IMR-90 (cell line): Measurements from ENCODE around the gene NSUN5. TPM values are rescaled to one million over a fixed set of nuclear protein-coding genes. Genes with fewer than 3 reads are reported as not detected.
"Not testable (repeated sequence)": the region's sequence is repeated elsewhere in the genome, so short reads cannot be mapped to it uniquely, and the experiment has no call there.

Experiments used
- ATAC-seq: fragments of 200-7000 bp; cut with Tn5 transposase; 2 replicates; pipeline ENCODE4 v1.9.1; 2020; ENCODE audit warnings: low read depth, mild to moderate bottlenecking, moderate library complexity
- BruUV-seq: library from RNA; stranded (reverse); fragments of 400-500 nt; replicated peaks from 2 replicates; lab custom pipeline; 2021; lab: Mats Ljungman, UMichigan
- CTCF ChIA-PET: fragments of 300-600 bp; formaldehyde crosslinking; extraction: SDS; loops from one replicate; lab custom pipeline; 2021; ENCODE audit warnings: antibody characterized with exemption; lab: Yijun Ruan, JAX
- POLR2A ChIA-PET: fragments of 300-600 bp; sonication (Branson Sonifier 250); formaldehyde crosslinking; loops from one replicate; lab custom pipeline; 2022; ENCODE audit warnings: antibody characterized with exemption; ENCODE audit not compliant: unreplicated experiment; lab: Charles Lee
- DNase-seq: peaks from one replicate; pipeline ENCODE4 v3.0.0; 2013
- H2AFZ ChIP-seq: replicated peaks from 2 replicates; pipeline ENCODE3; 2013; ENCODE audit warnings: low read length, mild to moderate bottlenecking; ENCODE audit not compliant: poor library complexity
- H2AK5ac ChIP-seq: 2 replicates; pipeline ENCODE4 v1.6.1; 2013; ENCODE audit warnings: low read depth, low read length, inconsistent platforms
- H2AK9ac ChIP-seq: replicated peaks from 2 replicates; pipeline ENCODE3; 2013; ENCODE audit warnings: mild to moderate bottlenecking, low read depth, low read length, moderate library complexity; ENCODE audit not compliant: poor library complexity
- H2BK120ac ChIP-seq: 2 replicates; pipeline ENCODE4 v1.6.1; 2013; ENCODE audit warnings: low read depth, low read length, inconsistent platforms
- H2BK15ac ChIP-seq: 3 replicates; pipeline ENCODE4 v1.6.1; 2013; ENCODE audit warnings: low read depth, low read length, inconsistent platforms
- H2BK20ac ChIP-seq: 2 replicates; pipeline ENCODE4 v1.6.1; 2013; ENCODE audit warnings: low read depth, mild to moderate bottlenecking, inconsistent platforms, low read length, moderate library complexity
- H2BK5ac ChIP-seq: 2 replicates; pipeline ENCODE4 v1.6.1; 2013; ENCODE audit warnings: mild to moderate bottlenecking, low read depth, low read length, inconsistent platforms; ENCODE audit not compliant: poor library complexity, severe bottlenecking
- H3K14ac ChIP-seq: replicated peaks from 2 replicates; pipeline ENCODE4 v1.6.1; 2013; ENCODE audit warnings: low read depth, low read length, inconsistent platforms
- H3K18ac ChIP-seq: 2 replicates; pipeline ENCODE4 v1.6.1; 2013; ENCODE audit warnings: low read depth, low read length, control low read depth
- H3K23ac ChIP-seq: 2 replicates; pipeline ENCODE4 v1.6.1; 2013; ENCODE audit warnings: low read depth, low read length, inconsistent platforms
- H3K27ac ChIP-seq: 2 replicates; pipeline ENCODE4 v1.5.1; 2013; ENCODE audit warnings: mild to moderate bottlenecking, control low read depth, low read length; ENCODE audit not compliant: insufficient read depth
- H3K27me3 ChIP-seq: 2 replicates; pipeline ENCODE4 v1.6.1; 2013; ENCODE audit warnings: low read length; ENCODE audit not compliant: control insufficient read depth, insufficient read depth
- H3K36me3 ChIP-seq: 2 replicates; pipeline ENCODE4 v1.6.1; 2013; ENCODE audit warnings: low read length, mixed read lengths; ENCODE audit not compliant: control insufficient read depth, insufficient read depth
- H3K4ac ChIP-seq: 2 replicates; pipeline ENCODE4 v1.6.1; 2013; ENCODE audit warnings: low read depth, low read length, inconsistent platforms
- H3K4me1 ChIP-seq: 2 replicates; pipeline ENCODE4 v1.6.1; 2013; ENCODE audit warnings: low read length, mixed read lengths; ENCODE audit not compliant: control insufficient read depth, insufficient read depth
- H3K4me2 ChIP-seq: 2 replicates; pipeline ENCODE4 v1.6.1; 2013; ENCODE audit warnings: low read depth, mild to moderate bottlenecking, control low read depth, low read length, moderate library complexity
- H3K4me3 ChIP-seq: 2 replicates; pipeline ENCODE4 v1.5.1; 2013; ENCODE audit warnings: low read depth, mild to moderate bottlenecking, control low read depth, low read length, moderate library complexity; ENCODE audit not compliant: insufficient read depth
- H3K56ac ChIP-seq: 2 replicates; pipeline ENCODE4 v1.6.1; 2013; ENCODE audit warnings: low read length, inconsistent platforms; ENCODE audit not compliant: insufficient read depth; ENCODE audit errors: extremely low read depth
- H3K79me1 ChIP-seq, 2 experiments: 2 replicates each; pipeline ENCODE4 v1.6.1; 2013; ENCODE audit warnings: low read length in 2 of 2, inconsistent platforms in 1 of 2, low read depth in 1 of 2
- H3K9ac ChIP-seq: 2 replicates; pipeline ENCODE4 v1.6.1; 2013; ENCODE audit warnings: low read depth, low read length, control low read depth
- H3K9me1 ChIP-seq: 2 replicates; pipeline ENCODE4 v1.6.1; 2013; ENCODE audit warnings: low read length, inconsistent platforms; ENCODE audit not compliant: insufficient read depth
- H3K9me3 ChIP-seq: 2 replicates; pipeline ENCODE4 v1.6.1; 2013; ENCODE audit warnings: low read length; ENCODE audit not compliant: control insufficient read depth, insufficient read depth
- H4K20me1 ChIP-seq: 2 replicates; pipeline ENCODE4 v1.6.1; 2013; ENCODE audit warnings: low read length, inconsistent platforms; ENCODE audit not compliant: insufficient read depth
- H4K5ac ChIP-seq: 2 replicates; pipeline ENCODE4 v1.6.1; 2013; ENCODE audit warnings: mild to moderate bottlenecking, low read depth, low read length, control low read depth
- H4K8ac ChIP-seq, 2 experiments: 2 replicates each; pipeline ENCODE4 v1.6.1; 2013; ENCODE audit warnings: low read depth in 2 of 2, low read length in 2 of 2, control low read depth in 1 of 2, inconsistent platforms in 1 of 2
- H4K91ac ChIP-seq: 2 replicates; pipeline ENCODE4 v1.6.1; 2013; ENCODE audit warnings: low read depth, low read length, inconsistent platforms; ENCODE audit not compliant: insufficient read depth
- WGBS, 2 experiments: methylation state at CpG; one replicate each; pipeline versions ENCODE4 v1.1.5 to v1.1.7; 2013; ENCODE audit warnings: missing lambda C conversion rate in 2 of 2; ENCODE audit not compliant: insufficient read length in 1 of 2; ENCODE audit errors: extremely low coverage in 2 of 2; 5-methylcytosine and 5-hydroxymethylcytosine counted together
- dilution Hi-C: fragments of 300-500 bp; cut with HindIII; formaldehyde crosslinking; loops from one replicate; pipeline ENCODE4 v1.14.3; 2018; ENCODE audit warnings: low sequenced_read_pairs; ENCODE audit not compliant: unreplicated experiment
- in situ Hi-C: fragments of 300-500 bp; cut with MboI; formaldehyde crosslinking; loops from 3 replicates; pipeline ENCODE4 v1.14.3; 2019; ENCODE audit warnings: low sequenced_read_pairs, inconsistent platforms, mixed read lengths
- intact Hi-C: fragments of 100-400 bp; cut with micrococcal nuclease; formaldehyde crosslinking; loops from 2 replicates; pipeline ENCODE4 v1.10.0; 2022
- polyA plus RNA-seq, 3 experiments: library from polyadenylated mRNA; depleted of rRNA; stranded (reverse); fragments of >200 nt; gene quantifications; 2 replicates each; pipeline ENCODE4 v1.2.3, GENCODE V29; 2012; ENCODE audit warnings: low replicate concordance in 1 of 3
- total RNA-seq: library from RNA; depleted of rRNA; stranded (reverse); fragments of >200 nt; gene quantifications from 2 replicates; pipeline ENCODE4 v1.2.3, GENCODE V29; 2012

NSUN5 gene
- total and polyA plus RNA-seq, 2 of the 4 experiments (the other 2 are of a cell fraction) = 10.0 to 17.7 TPM

DNA sequence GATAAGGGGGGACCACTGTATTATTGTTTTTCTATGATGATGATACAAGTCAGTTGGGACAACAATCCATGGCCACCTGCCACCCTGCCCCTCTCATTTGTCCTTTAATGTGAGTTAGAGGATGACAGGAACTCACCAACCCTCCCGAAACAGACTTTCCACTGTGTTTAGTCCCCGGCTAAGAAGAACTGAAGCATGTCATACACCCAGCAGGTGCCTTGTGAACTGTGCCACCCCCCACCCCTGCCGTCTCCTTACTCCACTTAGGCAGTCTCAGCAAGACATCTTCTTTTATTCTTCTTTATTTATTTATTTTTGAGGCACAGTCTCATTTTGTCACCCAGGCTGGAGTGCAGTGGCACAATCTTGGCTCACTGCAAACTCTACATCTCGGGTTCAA, 40.8 kb downstream of the NSUN5 start:
- H3K56ac ChIP-seq, H2BK20ac ChIP-seq, H3K79me1 ChIP-seq, H4K8ac ChIP-seq, H3K23ac ChIP-seq, H4K20me1 ChIP-seq, H3K4me2 ChIP-seq, H2AK9ac ChIP-seq, H4K91ac ChIP-seq, H2AFZ ChIP-seq, H3K9ac ChIP-seq, intact Hi-C loops, DNase-seq, H3K9me3 ChIP-seq, H3K9me1 ChIP-seq, H2BK15ac ChIP-seq, H3K36me3 ChIP-seq, H3K18ac ChIP-seq, POLR2A ChIA-PET, H3K4me1 ChIP-seq, H3K4me3 ChIP-seq, H2BK5ac ChIP-seq, BruUV-seq, H3K27ac ChIP-seq, H3K27me3 ChIP-seq, H2AK5ac ChIP-seq, in situ Hi-C loops, H2BK120ac ChIP-seq, ATAC-seq, CTCF ChIA-PET, H3K14ac ChIP-seq, dilution Hi-C loops: not testable (repeated sequence)
- H3K4ac ChIP-seq = 0 out of 2 replicates have a peak overlapping the region, but pooled peaks have one; percentile 14
- peak overlapping the region; percentile 48; the same call in 1 of the 2 replicates for H4K5ac ChIP-seq
- no CpG with 5 or more reads among the region's 4 CpGs for WGBS, 2 experiments

DNA sequence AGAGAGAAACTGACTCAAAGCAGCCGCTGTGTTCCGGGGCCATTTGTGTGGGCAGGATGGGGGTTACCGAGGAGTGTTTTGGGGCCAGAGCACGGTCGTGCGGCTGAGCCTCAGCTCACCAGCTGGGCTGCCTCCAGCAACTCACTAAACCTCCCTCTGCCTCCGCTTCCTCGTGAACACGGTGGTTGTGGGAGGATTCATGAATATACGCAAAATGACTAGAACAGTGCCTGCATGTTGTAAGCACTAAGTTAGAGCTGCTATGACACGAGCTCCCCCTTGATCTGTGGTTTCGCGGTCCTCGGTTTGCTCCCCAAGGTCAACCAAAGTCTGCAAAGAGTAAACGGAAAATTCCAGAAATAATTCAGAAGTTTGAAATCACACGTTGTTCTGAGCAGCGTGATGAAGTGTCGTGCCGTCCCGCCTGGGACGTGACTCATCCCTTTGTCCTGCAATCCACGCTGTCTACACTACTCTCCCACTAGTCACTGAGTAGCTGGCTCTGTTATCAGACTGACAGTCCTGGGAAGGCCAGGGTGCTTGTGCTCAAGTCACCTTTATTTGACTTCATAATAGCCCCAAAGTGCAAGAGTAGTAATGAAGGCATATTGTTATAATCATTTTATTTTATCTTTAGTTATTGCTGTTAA, 41.8 kb downstream of the NSUN5 start:
- peak; percentile 94 for ATAC-seq
- H3K79me1 ChIP-seq, H2AFZ ChIP-seq, H3K4me2 ChIP-seq, in situ Hi-C loops, H3K56ac ChIP-seq, H3K14ac ChIP-seq, H3K27me3 ChIP-seq, H2BK20ac ChIP-seq, H2AK5ac ChIP-seq, CTCF ChIA-PET, intact Hi-C loops, H4K5ac ChIP-seq, H3K27ac ChIP-seq, H2BK5ac ChIP-seq, DNase-seq, H3K4ac ChIP-seq, POLR2A ChIA-PET, H3K4me3 ChIP-seq, BruUV-seq, H2AK9ac ChIP-seq, H3K23ac ChIP-seq, H3K9me1 ChIP-seq, dilution Hi-C loops, H4K8ac ChIP-seq, H3K18ac ChIP-seq, H2BK15ac ChIP-seq, H3K4me1 ChIP-seq, H4K20me1 ChIP-seq, H2BK120ac ChIP-seq, H4K91ac ChIP-seq, H3K9me3 ChIP-seq, H3K9ac ChIP-seq, H3K36me3 ChIP-seq: not testable (repeated sequence)
- no CpG with 5 or more reads among the region's 22 CpGs for WGBS, 2 experiments
